Left hindlimb (tissue), 1 donor: ENCODE results near the gene MGME1.
"Not testable (repeated sequence)": the region's sequence is repeated elsewhere in the genome, so short reads cannot be mapped to it uniquely, and the experiment has no call there.

Source experiments
- DNase-seq: peaks from one replicate; pipeline ENCODE4 v3.0.0-alpha.2; 2018

MGME1 gene

DNA sequence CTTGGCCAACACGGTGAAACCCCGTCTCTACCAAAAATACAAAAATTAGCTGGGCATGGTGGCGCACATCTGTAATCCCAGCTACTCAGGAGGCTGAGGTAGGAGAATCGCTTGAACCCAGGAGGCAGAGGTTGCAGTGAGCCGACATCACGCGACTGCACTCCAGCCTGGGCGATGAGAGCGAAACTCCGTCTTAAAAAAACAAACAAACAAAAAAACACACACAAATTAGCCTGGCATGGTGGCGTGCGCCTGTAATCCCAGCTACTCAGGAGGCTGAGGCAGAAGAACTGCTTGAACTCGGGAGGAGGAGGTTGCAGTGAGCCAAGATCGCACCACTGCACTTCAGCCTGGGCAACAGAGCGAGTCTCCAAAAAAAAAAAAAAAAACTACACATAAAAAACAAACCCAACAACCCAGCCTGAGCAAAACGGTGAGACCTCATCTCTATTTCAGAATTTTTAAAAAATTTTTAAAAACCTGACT is 8.4 kb upstream of the MGME1 start:
- DNase-seq, result not testable (repeated sequence)

DNA sequence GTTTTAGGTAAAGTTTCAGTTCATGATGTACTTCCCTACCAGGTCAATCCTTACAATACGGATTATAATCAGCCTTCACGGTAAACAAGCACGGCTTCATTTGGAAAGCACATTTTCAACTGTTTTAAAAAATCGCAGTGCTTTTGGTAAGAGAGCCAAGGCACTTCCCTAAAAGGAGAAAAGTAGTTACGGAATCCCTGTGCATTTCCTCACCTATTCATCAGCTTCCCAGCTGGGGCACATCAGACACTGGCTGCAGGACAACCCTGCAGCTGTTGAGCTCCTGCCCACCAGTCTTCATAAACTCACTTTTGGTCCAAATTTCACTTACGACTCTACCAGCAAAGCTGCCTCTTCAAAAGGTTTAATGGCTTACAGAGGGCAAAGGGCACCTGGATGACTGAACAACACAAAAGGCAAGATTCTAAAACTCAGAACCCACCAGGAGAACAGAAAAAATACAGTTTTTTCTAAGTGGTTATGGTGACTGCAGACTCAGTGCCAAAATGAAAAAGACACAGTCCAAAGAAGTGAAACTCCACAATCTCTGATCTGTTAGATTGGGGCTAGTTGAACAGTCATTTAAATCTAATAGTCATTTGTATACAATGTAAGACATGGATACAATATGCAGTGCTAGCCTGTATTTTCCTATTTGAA is 7.8 kb upstream of the MGME1 start:
- no peak for DNase-seq

DNA sequence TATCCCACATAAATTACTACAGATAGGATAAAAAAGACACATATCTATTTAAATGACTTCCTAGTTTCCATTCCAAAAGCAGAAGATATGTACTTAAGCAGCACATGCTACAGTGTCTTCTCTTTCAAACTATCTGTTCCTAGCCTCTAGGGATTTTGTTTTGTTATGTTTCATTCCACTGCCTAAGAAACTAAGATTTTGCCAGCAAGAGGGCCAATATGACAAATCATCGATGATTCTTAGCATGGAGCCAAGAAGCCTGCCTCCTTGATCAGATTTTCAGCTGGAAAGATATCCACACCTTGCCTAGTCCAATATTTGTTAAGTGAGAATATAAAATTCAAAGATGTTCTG is 7.3 kb upstream of the MGME1 start:
- DNase-seq, result no peak

DNA sequence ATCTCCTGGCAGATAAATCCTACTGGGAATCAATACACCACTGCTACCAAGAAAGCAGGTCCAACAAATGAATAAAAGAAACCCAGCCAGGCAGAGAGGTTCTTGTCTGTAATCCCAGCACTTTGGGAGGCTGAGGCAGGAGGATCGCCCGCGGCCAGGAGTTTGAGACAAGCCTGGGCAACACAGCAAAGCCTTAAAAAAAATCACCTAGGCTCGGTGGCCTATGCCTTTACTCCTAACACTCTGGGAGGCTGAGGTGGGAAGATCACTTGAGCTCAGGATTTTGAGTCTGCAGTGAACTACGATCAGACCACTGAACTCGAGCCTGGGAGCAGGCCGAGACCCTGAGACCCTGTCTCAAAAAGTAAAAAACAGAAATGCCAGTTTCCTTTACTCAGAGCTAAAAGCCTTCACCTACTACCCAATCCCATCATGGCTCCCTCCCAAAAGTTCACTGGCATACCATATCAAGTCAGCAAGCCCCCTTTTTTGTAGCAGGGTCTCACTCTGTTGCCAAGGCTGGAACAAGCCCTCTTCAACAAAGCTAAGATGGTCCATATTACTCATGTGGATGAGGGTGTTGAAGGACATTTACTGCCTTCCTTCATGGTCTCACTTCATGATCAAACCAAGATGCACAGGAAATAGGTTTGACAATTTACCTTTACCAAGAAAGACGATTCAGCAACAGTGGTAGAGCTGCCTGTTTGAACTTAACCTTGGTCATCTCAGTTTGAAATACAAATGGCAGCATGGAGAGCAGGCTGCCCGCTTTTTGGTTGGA is 5.5 kb upstream of the MGME1 start:
- DNase-seq, result no peak

DNA sequence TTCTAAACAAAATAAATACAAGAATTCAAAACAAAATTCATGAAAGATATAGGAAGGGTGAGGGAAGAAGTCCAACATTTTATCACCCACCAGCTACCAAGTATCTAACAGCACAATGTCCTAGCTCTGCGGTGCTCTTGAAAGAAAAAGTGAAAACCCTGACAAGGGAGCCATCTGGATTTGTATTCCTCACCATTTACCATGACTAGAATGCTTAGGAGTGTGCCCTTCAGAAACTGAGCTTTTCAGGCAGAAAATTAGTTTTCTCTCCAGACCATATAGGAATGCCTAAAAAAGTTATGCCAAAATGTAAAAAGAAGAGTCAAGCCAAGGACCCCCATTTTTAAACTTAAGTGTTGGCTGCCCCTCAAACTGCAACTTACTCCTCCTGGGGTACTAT is 4.7 kb upstream of the MGME1 start:
- no peak for DNase-seq

- no peak for DNase-seq
Measured at GRCh38 chr20:17964632-17965031, 4.2 kb upstream of the MGME1 start.

DNA sequence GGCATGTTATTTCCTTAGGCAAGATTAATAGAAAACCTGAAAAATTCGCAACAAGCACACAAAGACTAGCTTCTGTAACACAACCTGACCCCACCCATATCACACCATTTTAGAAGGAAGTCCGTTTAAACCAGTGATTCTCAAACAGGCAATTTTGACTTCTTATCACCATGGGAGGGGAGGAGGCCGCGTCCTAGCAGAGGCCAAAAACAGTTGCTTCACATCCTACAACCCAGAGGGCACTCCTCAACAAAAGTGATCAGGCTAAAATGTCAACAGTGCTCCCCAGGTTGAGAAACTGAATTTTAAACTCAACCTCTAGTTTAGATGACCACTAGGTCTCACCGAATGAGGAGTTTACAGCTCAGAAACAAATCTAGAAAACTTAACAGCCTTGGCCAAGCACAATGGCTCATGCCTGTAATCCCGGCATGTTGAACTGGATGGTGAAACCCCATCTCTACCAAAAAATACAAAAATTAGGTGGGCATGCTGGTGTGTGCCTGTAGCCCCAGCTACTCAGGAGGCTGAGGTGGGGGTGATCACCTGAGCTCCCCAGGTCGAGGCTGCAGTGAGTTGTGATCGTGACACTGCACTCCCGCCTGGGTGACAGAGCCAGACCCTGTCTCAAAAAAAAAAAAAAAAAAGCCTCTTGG is 3.6 kb upstream of the MGME1 start:
- DNase-seq, result no peak

GRCh38 chr20:17966432-17967310 is 2.1 kb upstream of the MGME1 start:
- DNase-seq, result no peak

- no peak for DNase-seq
Measured at GRCh38 chr20:17967521-17968365, 1.1 kb upstream of the MGME1 start.

DNA sequence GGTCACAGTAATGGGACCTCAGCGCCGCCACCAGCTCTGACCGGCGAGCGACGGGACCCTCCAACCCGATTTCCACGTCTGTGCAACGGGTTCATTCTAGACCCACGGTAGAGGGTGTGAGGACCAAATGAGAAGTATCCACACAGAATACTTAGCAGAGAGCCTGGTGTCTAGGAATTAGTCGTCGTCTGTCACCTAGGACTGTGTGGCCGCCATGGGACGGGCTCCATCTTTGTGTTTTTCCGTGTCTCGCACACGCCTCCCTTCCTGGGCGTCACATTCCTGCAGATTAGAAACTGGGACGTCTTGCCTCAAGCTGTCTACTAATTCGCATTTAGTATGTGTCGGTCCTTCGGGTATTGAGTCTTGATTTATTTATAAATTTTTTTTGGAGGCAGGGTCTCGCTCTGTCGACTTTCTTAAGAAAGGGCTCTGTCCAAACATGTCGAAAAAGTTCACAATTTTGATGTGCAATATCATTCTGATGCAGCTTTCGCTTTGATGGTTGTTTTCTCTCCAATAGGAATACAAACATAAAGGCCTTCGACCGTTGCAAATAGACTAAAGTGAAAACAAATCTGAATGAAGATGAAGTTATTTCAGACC is 563 bp downstream of the MGME1 start:
- peak; percentile 58 for DNase-seq

GRCh38 chr20:17969884-17970409 is 1.1 kb downstream of the MGME1 start:
- DNase-seq, result no peak

DNA sequence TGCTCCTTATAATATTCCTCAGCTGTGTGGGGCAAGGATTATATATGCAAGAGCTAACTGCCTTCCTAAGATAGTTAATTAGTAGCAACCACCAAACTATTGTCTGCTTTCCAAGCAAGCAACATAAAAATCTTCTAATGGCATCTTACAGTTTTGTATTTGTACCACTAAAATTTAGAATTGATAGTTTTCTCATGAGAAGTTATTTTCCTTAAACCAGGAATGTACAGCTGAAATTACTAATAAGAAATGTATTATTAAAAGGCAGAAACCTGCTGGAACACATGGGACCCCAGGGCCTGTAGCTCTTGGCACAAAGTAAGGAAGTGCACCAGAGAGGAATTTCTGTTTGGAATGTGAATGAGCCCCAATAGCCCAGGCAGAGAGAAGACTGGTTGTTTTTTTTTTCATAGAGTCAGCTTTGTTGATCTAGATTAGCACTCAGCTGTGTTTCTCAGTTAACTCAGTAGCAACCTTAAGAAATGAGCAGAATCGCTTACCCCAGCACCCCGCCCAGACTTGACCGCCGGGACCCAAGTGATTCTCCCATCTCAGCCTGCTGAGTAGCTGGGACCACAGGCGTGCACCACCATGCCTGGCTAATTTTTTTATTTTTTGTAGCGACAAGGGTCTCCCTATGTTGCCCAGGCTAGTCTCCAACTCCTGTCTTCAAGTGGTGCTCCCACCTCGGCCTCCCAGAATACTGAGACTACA is 2.6 kb downstream of the MGME1 start:
- DNase-seq, result no peak

DNA sequence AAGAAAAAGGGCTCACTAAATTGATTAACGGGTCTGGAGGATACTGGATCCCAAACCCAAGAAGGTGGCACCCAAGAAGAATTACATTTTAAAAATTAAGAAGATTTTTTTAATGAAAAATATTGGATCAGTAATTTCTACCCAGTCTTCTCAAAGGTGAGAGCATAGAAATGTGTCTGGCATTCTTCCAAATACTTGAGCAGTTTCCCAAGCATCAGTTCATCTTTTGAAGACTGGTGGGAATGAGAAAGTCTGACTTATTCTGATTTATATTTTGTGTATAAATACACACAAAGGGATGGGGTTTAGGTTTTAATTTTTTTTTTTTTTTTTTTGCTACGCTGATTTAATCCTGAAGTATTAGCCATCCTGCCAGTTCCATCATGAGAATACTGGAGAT is 3.3 kb downstream of the MGME1 start:
- no peak for DNase-seq

GRCh38 chr20:17976305-17976704 is 7.5 kb downstream of the MGME1 start:
- DNase-seq, result no peak

GRCh38 chr20:17985388-17986018 is 16.7 kb downstream of the MGME1 start:
- no peak for DNase-seq

GRCh38 chr20:17987988-17988387 is 19.2 kb downstream of the MGME1 start:
- DNase-seq, result no peak

- no peak for DNase-seq
Measured at GRCh38 chr20:17990278-17990972, 21.6 kb downstream of the MGME1 start.

DNA sequence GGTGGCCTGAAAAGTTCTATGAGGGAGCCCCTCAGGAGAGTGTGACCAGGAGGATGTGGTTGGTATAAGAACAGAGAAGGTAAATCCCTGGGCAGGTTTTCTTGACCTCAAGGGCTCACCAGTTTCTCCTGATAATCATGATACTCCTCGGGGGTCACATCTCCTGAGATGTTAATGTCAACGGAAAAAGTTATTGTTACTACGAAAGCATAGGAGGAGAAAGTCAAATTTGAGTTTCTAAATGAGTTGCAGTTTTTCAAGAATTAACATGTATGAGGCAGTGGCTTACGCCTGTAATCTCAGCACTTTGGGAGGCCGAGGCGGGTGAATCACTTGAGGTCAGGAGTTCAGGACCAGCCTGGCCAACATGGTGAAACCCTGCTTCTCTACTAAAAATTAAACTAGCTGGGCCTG is 23.4 kb downstream of the MGME1 start:
- no peak for DNase-seq

DNA sequence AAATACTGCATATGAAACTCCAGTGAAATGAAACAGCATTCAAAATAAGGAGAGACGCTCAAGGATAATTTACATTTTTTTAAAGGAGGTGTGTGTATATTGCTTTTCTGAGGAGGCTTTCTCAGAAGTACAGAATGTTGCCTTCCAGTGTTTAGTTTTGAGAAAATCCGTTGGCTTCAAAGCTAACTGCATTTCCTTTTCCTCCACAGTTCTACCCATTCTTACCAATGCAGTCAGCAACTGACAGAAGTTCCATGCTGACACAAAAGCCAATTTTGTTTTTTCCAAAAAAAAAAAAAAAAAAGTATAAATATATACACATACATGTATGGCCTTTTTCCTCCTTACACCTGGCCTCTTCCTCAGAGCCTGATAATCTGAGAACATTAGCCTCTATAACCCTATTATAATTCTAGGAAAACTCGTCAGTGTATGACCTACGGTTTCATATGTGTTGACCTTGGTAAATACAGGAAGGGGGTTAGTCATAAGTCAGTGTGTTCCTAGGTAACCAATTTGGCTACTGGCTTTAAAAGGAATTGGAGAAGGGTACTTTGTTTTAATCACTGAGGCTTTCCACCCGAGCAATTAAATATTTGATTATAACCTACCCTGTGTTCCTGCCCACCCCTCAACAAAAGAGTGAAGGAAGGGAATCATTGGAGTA is 24.2 kb downstream of the MGME1 start:
- no peak for DNase-seq
